IPS-18a (cell line): Measurements from ENCODE around the gene BRCA1.
A peak's percentile ranks its signal among the peaks of the same experiment; 100 is the strongest.
"Not testable (repeated sequence)": the region's sequence is repeated elsewhere in the genome, so short reads cannot be mapped to it uniquely, and the experiment has no call there.

Source experiments
- H3K27ac ChIP-seq: one replicate; pipeline ENCODE4 v1.5.1; 2013; ENCODE audit warnings: low read length
- H3K27me3 ChIP-seq: one replicate; pipeline ENCODE4 v1.6.1; 2013; ENCODE audit warnings: mild to moderate bottlenecking, low read length; ENCODE audit not compliant: control insufficient read depth, insufficient read depth
- H3K36me3 ChIP-seq: one replicate; pipeline ENCODE4 v1.6.1; 2013; ENCODE audit warnings: low read depth, low read length; ENCODE audit not compliant: control insufficient read depth
- H3K4me1 ChIP-seq: one replicate; pipeline ENCODE4 v1.6.1; 2013; ENCODE audit warnings: low read depth, low read length; ENCODE audit not compliant: control insufficient read depth
- H3K4me3 ChIP-seq: one replicate; pipeline ENCODE4 v1.5.1; 2013; ENCODE audit warnings: low read length
- H3K9ac ChIP-seq: one replicate; pipeline ENCODE4 v1.6.1; 2013; ENCODE audit warnings: mild to moderate bottlenecking, low read length, moderate library complexity
- H3K9me3 ChIP-seq: one replicate; pipeline ENCODE4 v1.6.1; 2013; ENCODE audit warnings: low read depth, low read length; ENCODE audit not compliant: control insufficient read depth

Gene BRCA1

DNA sequence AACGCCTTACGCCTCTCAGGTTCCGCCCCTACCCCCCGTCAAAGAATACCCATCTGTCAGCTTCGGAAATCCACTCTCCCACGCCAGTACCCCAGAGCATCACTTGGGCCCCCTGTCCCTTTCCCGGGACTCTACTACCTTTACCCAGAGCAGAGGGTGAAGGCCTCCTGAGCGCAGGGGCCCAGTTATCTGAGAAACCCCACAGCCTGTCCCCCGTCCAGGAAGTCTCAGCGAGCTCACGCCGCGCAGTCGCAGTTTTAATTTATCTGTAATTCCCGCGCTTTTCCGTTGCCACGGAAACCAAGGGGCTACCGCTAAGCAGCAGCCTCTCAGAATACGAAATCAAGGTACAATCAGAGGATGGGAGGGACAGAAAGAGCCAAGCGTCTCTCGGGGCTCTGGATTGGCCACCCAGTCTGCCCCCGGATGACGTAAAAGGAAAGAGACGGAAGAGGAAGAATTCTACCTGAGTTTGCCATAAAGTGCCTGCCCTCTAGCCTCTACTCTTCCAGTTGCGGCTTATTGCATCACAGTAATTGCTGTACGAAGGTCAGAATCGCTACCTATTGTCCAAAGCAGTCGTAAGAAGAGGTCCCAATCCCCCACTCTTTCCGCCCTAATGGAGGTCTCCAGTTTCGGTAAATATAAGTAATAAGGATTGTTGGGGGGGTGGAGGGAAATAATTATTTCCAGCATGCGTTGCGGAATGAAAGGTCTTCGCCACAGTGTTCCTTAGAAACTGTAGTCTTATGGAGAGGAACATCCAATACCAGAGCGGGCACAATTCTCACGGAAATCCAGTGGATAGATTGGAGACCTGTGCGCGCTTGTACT is at the start of gene BRCA1:
TSS of gene BRCA1 (minus strand) at position 232 of the 834 bp plus-strand sequence. CDS start 1,268 bp downstream, outside the sequence.
- peak within 1 kb of the TSS; percentile 98 for H3K27ac ChIP-seq
- H3K4me1 ChIP-seq: no peaks in the 10 kb centered on the region
- H3K4me3 ChIP-seq: peak within 1 kb of the TSS; percentile 96
- H3K36me3 ChIP-seq: no peaks in the 10 kb centered on the region
- peak within 1 kb of the TSS; percentile 96 for H3K9ac ChIP-seq
- H3K27me3 ChIP-seq: no peaks in the 10 kb centered on the region
- H3K9me3 ChIP-seq: no peaks in the 10 kb centered on the region

DNA sequence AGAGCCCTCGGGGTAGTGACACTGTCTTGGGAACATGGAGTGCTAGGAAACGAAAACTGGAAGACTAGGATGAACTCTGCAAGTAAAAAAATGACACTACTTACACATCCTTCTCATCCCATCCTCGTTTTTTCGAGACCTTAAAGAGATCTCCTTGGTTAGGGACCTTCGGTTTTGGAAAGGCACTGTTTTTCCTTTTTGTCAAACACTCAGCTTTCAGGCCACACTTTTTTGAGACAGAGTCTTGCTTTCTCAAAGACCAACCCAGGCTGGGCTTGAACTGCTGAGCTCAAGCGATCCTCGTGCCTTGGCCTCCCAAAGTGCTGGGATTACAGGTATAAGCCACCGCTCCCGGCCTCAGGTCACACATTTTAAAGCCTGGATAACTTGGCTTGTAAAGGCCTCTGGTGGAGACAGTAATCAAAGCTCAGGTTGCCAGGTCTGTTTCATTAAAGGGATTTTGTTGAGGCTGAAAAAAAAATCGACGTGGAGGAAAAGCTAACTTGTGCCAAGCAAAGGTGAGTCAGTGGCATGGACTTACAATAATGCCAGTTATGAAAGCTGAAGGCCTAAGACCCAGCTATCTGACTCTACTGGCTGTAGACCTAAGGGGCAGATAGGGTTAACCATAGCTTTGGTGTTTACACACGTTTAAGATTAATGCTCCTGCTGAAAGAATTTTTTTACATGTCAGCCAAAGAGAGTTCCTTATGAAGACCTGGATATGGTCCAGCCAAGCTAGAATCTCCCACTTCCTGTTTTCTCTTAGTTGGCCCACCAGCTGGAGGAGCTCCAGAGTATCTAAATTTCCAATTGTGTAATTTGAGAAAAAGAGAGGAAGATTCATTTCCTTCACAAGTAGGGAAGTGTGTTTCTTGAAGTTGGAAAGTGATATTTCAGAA is 46.7 kb upstream of the BRCA1 start:
- Histone ChIP-seq H3K9ac (peak overlapping the region; percentile 83), H3K4me3 (peak overlapping the region; percentile 92), H3K27me3 (no peaks in the 10 kb centered on the region), H3K27ac (peak overlapping the region; percentile 58), H3K9me3 (no peaks in the 10 kb centered on the region), H3K36me3 (peaks cover 5% of the 10 kb centered on the region), H3K4me1 (peaks cover 6% of the 10 kb centered on the region)

- Histone ChIP-seq H3K9me3 (no peaks in the 10 kb centered on the region), H3K27ac (peak within 1 kb of the TSS; percentile 87), H3K36me3 (peaks cover 3% of the 10 kb centered on the region), H3K4me3 (peak within 1 kb of the TSS; percentile 92), H3K4me1 (peaks cover 6% of the 10 kb centered on the region), H3K9ac (peak within 1 kb of the TSS; percentile 83), H3K27me3 (no peaks in the 10 kb centered on the region)
Measured at GRCh38 chr17:43170766-43171585, 45.8 kb upstream of the BRCA1 start, which contains the start of gene NBR1. NBR1 (plus strand) TSS chr17:43171214; CDS start chr17:43175800, 4,586 bp downstream.

DNA sequence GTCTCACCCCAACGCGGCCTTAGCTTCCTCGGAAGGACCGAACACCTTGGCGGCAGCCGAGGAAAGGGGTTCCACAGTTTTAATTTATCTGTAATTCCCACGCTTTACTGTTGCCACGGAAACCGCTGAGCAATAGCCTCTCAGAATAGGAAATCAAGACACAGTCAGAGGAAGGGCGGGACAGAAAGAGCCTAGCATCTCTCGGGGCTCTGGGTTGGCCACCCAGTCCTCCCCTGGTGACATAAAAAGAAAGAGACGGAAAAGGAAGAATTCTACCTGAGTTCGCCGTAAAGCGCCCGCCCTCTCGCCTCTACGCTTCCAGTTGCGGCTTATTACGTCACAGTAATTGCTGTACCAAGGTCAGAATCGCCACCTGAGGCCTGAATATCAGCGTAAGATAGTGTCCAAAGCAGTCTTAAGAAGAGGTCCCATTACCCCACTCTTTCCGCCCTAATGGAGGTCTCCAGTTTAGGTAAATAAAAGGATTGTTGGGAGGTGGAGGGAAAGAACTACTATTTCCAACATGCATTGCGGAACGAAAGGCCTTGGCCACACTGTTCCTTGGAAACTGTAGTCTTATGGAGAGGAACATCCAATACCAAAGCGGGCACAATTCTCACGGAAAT is 45.1 kb upstream of the BRCA1 start:
- Histone ChIP-seq H3K27me3 (no peaks in the 10 kb centered on the region), H3K9ac (peak overlapping the region; percentile 83), H3K4me3 (peak overlapping the region; percentile 92), H3K9me3 (no peaks in the 10 kb centered on the region), H3K27ac (peak overlapping the region; percentile 87), H3K36me3 (no peaks in the 10 kb centered on the region), H3K4me1 (peaks cover 6% of the 10 kb centered on the region)

DNA sequence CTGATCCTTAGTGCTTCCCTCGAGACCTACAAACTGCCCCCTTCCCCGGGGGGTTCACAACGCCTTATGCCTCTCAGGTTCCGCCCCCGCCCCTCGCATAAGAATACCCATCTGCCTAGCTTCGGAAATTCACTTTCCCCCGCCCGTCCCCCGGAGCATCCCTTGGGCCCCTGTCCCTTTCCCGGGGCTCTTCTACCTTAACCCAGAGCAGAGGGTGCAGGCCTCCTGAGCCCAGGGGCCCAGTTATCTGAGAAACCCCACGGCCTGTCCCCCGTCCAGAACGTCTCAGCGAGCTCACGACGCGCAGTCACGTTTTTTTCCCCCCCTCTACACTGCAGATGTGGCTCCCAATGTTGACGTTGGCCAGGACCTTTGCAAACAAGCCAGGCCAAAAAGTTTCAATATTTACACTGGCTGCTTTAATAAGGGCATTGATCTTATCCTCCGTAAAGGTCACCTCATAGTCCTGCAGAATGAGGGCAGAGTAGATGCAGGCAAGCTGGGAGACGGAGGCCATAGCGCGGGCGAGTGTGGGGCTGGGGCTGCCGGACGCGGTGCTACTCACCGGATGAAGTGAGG is 44.5 kb upstream of the BRCA1 start:
- Histone ChIP-seq H3K27ac (peak overlapping the region; percentile 54), H3K9ac (peak overlapping the region; percentile 83), H3K4me1 (peaks cover 6% of the 10 kb centered on the region), H3K4me3 (peak overlapping the region; percentile 92), H3K36me3 (no peaks in the 10 kb centered on the region), H3K27me3 (no peaks in the 10 kb centered on the region), H3K9me3 (no peaks in the 10 kb centered on the region)

GRCh38 chr17:43165971-43166370 is 40.8 kb upstream of the BRCA1 start:
- not testable (repeated sequence) for H3K36me3 ChIP-seq, H3K9me3 ChIP-seq, H3K4me1 ChIP-seq, H3K4me3 ChIP-seq, H3K27ac ChIP-seq, H3K27me3 ChIP-seq, H3K9ac ChIP-seq

DNA sequence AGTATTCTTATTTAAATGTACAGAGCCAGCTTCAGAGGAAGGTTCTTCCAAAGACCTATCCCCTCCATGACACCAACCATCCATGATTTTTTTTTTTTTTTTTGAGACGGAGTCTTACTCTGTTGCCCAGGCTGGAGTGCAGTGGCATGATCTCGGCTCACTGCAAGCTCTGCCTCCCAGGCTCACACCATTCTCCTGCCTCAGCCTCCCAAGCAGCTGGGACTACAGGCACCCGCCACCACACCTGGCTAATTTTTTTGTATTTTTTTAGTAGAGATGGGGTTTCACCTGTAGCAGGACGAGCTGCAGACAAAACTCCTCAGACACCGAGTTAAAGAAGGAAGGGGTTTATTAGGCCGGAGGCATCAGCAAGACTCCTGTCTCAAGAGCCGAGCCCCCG is 34.8 kb upstream of the BRCA1 start:
- H3K9me3 ChIP-seq, H3K27ac ChIP-seq, H3K9ac ChIP-seq, H3K36me3 ChIP-seq, H3K4me3 ChIP-seq, H3K27me3 ChIP-seq, H3K4me1 ChIP-seq: not testable (repeated sequence)

GRCh38 chr17:43159232-43159631 is 34.1 kb upstream of the BRCA1 start:
- H3K27me3 ChIP-seq, H3K4me3 ChIP-seq, H3K27ac ChIP-seq, H3K9me3 ChIP-seq, H3K36me3 ChIP-seq, H3K9ac ChIP-seq, H3K4me1 ChIP-seq: not testable (repeated sequence)

DNA sequence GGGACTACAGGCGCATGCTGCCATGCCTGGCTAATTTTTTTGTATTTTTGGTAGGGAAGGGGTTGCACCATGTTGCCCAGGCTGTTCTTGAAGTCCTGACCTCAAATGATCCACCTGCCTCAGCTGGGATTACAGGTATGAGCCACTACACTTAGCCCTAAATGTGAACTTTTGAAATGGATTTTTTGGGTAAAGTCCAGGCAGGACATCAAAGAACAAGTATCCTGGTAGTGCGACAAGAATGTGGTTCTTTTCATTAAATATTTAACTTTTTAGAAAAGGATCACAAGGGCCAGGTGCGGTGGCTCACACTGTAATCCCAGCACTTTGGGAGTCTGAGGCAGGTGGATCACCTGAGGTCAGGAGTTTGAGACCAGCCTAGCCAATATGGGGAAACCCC is 30.5 kb upstream of the BRCA1 start:
- no peaks in the 10 kb centered on the region for H3K9me3 ChIP-seq
- no peak overlapping the region for H3K9ac ChIP-seq
- no peaks in the 10 kb centered on the region for H3K36me3 ChIP-seq
- no peaks in the 10 kb centered on the region for H3K27me3 ChIP-seq
- H3K4me3 ChIP-seq: no peak overlapping the region
- no peaks in the 10 kb centered on the region for H3K4me1 ChIP-seq
- no peak overlapping the region for H3K27ac ChIP-seq

- H3K27me3 ChIP-seq, H3K4me1 ChIP-seq, H3K27ac ChIP-seq, H3K9ac ChIP-seq, H3K36me3 ChIP-seq, H3K9me3 ChIP-seq, H3K4me3 ChIP-seq: not testable (repeated sequence)
Measured at GRCh38 chr17:43153197-43153835, 28.2 kb upstream of the BRCA1 start.
